HepG2 (cell line): ENCODE data around the gene WDR6. TPM values are rescaled to one million over a fixed set of nuclear protein-coding genes. Genes with fewer than 3 reads are reported as not detected.
A peak's percentile ranks its signal among the peaks of the same experiment; 100 is the strongest.

Experiments
- CHCHD3 ChIP-seq: sonication (generic); formaldehyde crosslinking; IDR thresholded peaks from 2 replicates; pipeline ENCODE4 v1.8.0; 2022; ENCODE audit warnings: mild to moderate bottlenecking, missing genetic modification reagents, moderate library complexity
- CREM ChIP-seq, 2 experiments: sonication (generic) in 1 of 2; formaldehyde crosslinking in 1 of 2; IDR thresholded peaks; 2 replicates each; pipeline versions ENCODE4 v1.4.0 to v1.6.1; 2016 to 2020; ENCODE audit warnings: antibody characterized with exemption in 1 of 2, mild to moderate bottlenecking in 1 of 2, missing genetic modification reagents in 1 of 2
- GPN1 ChIP-seq: sonication (generic); formaldehyde crosslinking; IDR thresholded peaks from 2 replicates; pipeline ENCODE4 v1.5.1; 2020; ENCODE audit warnings: missing genetic modification reagents, borderline replicate concordance
- KLF9 ChIP-seq: IDR thresholded peaks from 2 replicates; pipeline ENCODE4 v1.6.1; 2016; ENCODE audit warnings: low read depth
- NBN ChIP-seq: fragments of 450-650 bp; conservative IDR thresholded peaks from 2 replicates; pipeline ENCODE4 v1.6.1; 2017
- RAD51 ChIP-seq: fragments of 450-650 bp; IDR thresholded peaks from 2 replicates; pipeline ENCODE4 v1.6.1; 2016; ENCODE audit warnings: borderline replicate concordance
- SIN3B ChIP-seq: fragments of 150-350 bp; IDR thresholded peaks from 2 replicates; pipeline ENCODE4 v1.6.1; 2014; ENCODE audit warnings: low read length
- ZNF670 ChIP-seq: sonication (generic); formaldehyde crosslinking; IDR thresholded peaks from 2 replicates; pipeline ENCODE4 v1.8.0; 2022; ENCODE audit warnings: mild to moderate bottlenecking, missing genetic modification reagents, borderline replicate concordance
- polyA plus RNA-seq, 8 experiments: library from polyadenylated mRNA; depleted of rRNA in 3 of 8; stranded (reverse) in 7 of 8; unstranded in 1 of 8; fragments of >200 nt; fragmentation: Illumina TruSeq in 4 of 8; extraction: Trizol in 4 of 8; gene quantifications; 2 replicates each; pipeline versions ENCODE4 v1.2.1 to v1.2.3, GENCODE V29; 2011 to 2016; ENCODE audit warnings: low read depth in 4 of 8, missing spikeins in 1 of 8, mixed read lengths in 1 of 8; ENCODE audit not compliant: insufficient read depth in 1 of 8
- total RNA-seq, 5 experiments: library from RNA; depleted of rRNA; stranded (reverse); fragments of >200 nt; fragmentation: Illumina TruSeq; extraction: Trizol; gene quantifications; 2 replicates each; pipeline ENCODE4 v1.2.3, GENCODE V29; 2016; ENCODE audit warnings: low read depth in 1 of 5
- TF ChIP-seq, protein P1 (sequence below): sonication (generic); formaldehyde crosslinking; conservative IDR thresholded peaks from 2 replicates; pipeline ENCODE4 v1.4.0; 2020; ENCODE audit warnings: missing genetic modification reagents
- TF ChIP-seq, protein P2 (sequence below), 2 experiments: IDR thresholded peaks; 2 replicates each; pipeline ENCODE4 v1.6.1; 2011 to 2012; ENCODE audit warnings: low read length in 2 of 2, borderline replicate concordance in 1 of 2, low read depth in 1 of 2, mild to moderate bottlenecking in 1 of 2, moderate library complexity in 1 of 2
- TF ChIP-seq, protein P3 (sequence below): sonication (generic); formaldehyde crosslinking; IDR thresholded peaks from 2 replicates; pipeline ENCODE4 v1.4.0; 2020; ENCODE audit warnings: missing genetic modification reagents
- TF ChIP-seq, protein P4 (sequence below): sonication (generic); formaldehyde crosslinking; IDR thresholded peaks from 2 replicates; pipeline ENCODE4 v1.5.1; 2020; ENCODE audit warnings: missing genetic modification reagents, mild to moderate bottlenecking, borderline replicate concordance
- TF ChIP-seq, protein P5 (sequence below): sonication (generic); formaldehyde crosslinking; conservative IDR thresholded peaks from 2 replicates; pipeline ENCODE4 v1.8.0; 2022; ENCODE audit warnings: missing genetic modification reagents
- TF ChIP-seq, protein P6 (sequence below): sonication (generic); formaldehyde crosslinking; IDR thresholded peaks from 2 replicates; pipeline ENCODE4 v1.4.0; 2020; ENCODE audit warnings: mild to moderate bottlenecking, missing genetic modification reagents
- TF ChIP-seq, protein P7 (sequence below): sonication (generic); formaldehyde crosslinking; conservative IDR thresholded peaks from 2 replicates; pipeline ENCODE4 v1.8.1; 2023; ENCODE audit warnings: missing genetic modification reagents

The WDR6 gene
- total and polyA plus RNA-seq, 2 of the 13 experiments (the other 11 are each of a cell fraction or from before 2014, with no cell fraction given): 73.4 to 139 TPM

DNA sequence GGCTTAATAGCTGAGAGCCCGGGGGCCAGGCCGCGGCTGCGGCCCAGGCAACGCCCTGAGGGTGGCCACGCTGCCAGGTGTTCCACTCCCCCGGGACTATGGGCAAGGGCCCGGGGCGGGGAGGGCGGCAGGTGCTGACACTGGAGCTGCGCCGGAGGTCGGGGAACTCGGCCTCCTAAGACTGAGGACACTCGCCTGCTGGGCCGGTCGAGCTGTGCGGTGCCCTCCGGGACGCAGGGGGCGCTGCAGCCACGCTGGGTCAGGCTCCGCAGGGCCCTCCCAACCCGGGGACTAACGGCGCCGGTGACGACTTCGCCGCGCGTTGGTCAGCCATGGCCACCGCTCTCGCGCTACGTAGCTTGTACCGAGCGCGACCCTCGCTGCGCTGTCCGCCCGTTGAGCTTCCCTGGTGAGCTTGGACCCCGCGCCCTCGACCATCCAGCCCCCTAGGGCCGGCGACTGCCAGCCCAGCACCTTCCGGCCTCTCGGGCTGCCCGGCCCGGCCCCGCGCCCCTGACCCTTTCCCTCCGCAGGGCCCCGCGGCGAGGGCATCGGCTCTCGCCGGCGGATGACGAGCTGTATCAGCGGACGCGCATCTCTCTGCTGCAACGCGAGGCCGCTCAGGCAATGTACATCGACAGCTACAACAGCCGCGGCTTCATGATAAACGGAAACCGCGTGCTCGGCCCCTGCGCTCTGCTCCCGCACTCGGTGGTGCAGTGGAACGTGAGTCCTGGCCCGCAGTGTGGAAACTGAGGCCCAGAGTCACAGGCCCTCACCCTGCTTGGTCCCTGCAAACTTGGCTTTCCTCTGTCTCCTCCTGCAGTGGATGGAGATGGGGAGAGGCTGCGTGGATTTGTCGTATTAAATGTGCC is 14.9 kb downstream of the WDR6 start, which contains the start of gene NDUFAF3 (continued):
- TF ChIP-seq, protein P1, sequence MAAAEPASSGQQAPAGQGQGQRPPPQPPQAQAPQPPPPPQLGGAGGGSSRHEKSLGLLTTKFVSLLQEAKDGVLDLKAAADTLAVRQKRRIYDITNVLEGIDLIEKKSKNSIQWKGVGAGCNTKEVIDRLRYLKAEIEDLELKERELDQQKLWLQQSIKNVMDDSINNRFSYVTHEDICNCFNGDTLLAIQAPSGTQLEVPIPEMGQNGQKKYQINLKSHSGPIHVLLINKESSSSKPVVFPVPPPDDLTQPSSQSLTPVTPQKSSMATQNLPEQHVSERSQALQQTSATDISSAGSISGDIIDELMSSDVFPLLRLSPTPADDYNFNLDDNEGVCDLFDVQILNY: peak; percentile 46; the same call in 1 of the 2 replicates
- TF ChIP-seq, protein P2, sequence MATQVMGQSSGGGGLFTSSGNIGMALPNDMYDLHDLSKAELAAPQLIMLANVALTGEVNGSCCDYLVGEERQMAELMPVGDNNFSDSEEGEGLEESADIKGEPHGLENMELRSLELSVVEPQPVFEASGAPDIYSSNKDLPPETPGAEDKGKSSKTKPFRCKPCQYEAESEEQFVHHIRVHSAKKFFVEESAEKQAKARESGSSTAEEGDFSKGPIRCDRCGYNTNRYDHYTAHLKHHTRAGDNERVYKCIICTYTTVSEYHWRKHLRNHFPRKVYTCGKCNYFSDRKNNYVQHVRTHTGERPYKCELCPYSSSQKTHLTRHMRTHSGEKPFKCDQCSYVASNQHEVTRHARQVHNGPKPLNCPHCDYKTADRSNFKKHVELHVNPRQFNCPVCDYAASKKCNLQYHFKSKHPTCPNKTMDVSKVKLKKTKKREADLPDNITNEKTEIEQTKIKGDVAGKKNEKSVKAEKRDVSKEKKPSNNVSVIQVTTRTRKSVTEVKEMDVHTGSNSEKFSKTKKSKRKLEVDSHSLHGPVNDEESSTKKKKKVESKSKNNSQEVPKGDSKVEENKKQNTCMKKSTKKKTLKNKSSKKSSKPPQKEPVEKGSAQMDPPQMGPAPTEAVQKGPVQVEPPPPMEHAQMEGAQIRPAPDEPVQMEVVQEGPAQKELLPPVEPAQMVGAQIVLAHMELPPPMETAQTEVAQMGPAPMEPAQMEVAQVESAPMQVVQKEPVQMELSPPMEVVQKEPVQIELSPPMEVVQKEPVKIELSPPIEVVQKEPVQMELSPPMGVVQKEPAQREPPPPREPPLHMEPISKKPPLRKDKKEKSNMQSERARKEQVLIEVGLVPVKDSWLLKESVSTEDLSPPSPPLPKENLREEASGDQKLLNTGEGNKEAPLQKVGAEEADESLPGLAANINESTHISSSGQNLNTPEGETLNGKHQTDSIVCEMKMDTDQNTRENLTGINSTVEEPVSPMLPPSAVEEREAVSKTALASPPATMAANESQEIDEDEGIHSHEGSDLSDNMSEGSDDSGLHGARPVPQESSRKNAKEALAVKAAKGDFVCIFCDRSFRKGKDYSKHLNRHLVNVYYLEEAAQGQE (IDR thresholded peaks at IDR 0.05; ENCODE audit: borderline replicate concordance in 1 of 2, low read depth in 1 of 2, low read length in 2 of 2): peak in 1 of 2 experiments; percentile 59; a peak in 1 of 4 replicates
- TF ChIP-seq CHCHD3 (no peak), RAD51 (no peak), CREM (IDR thresholded peaks at IDR 0.05) (no peak; the same call in 1 of the 2 replicates), CREM (CRISPR knock-in tag; IDR thresholded peaks at IDR 0.05) (no peak), KLF9 (CRISPR knock-in tag) (no peak), ZNF670 (CRISPR knock-in tag) (0 out of 2 replicates have a peak, but pooled peaks have one; percentile 84), GPN1 (CRISPR knock-in tag) (0 out of 2 replicates have a peak, but pooled peaks have one; percentile 19), SIN3B (peak; percentile 39; the same call in 1 of the 2 replicates), NBN (no peak)
- TF ChIP-seq, protein P3, sequence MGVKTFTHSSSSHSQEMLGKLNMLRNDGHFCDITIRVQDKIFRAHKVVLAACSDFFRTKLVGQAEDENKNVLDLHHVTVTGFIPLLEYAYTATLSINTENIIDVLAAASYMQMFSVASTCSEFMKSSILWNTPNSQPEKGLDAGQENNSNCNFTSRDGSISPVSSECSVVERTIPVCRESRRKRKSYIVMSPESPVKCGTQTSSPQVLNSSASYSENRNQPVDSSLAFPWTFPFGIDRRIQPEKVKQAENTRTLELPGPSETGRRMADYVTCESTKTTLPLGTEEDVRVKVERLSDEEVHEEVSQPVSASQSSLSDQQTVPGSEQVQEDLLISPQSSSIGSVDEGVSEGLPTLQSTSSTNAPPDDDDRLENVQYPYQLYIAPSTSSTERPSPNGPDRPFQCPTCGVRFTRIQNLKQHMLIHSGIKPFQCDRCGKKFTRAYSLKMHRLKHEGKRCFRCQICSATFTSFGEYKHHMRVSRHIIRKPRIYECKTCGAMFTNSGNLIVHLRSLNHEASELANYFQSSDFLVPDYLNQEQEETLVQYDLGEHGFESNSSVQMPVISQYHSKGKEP (CRISPR knock-in tag): no peak
- TF ChIP-seq, protein P4, sequence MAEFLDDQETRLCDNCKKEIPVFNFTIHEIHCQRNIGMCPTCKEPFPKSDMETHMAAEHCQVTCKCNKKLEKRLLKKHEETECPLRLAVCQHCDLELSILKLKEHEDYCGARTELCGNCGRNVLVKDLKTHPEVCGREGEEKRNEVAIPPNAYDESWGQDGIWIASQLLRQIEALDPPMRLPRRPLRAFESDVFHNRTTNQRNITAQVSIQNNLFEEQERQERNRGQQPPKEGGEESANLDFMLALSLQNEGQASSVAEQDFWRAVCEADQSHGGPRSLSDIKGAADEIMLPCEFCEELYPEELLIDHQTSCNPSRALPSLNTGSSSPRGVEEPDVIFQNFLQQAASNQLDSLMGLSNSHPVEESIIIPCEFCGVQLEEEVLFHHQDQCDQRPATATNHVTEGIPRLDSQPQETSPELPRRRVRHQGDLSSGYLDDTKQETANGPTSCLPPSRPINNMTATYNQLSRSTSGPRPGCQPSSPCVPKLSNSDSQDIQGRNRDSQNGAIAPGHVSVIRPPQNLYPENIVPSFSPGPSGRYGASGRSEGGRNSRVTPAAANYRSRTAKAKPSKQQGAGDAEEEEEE (CRISPR knock-in tag): no peak
- TF ChIP-seq, protein P5, sequence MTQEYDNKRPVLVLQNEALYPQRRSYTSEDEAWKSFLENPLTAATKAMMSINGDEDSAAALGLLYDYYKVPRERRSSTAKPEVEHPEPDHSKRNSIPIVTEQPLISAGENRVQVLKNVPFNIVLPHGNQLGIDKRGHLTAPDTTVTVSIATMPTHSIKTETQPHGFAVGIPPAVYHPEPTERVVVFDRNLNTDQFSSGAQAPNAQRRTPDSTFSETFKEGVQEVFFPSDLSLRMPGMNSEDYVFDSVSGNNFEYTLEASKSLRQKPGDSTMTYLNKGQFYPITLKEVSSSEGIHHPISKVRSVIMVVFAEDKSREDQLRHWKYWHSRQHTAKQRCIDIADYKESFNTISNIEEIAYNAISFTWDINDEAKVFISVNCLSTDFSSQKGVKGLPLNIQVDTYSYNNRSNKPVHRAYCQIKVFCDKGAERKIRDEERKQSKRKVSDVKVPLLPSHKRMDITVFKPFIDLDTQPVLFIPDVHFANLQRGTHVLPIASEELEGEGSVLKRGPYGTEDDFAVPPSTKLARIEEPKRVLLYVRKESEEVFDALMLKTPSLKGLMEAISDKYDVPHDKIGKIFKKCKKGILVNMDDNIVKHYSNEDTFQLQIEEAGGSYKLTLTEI (CRISPR knock-in tag): no peak
- TF ChIP-seq, protein P6, sequence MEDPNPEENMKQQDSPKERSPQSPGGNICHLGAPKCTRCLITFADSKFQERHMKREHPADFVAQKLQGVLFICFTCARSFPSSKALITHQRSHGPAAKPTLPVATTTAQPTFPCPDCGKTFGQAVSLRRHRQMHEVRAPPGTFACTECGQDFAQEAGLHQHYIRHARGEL (CRISPR knock-in tag): peak; percentile 87
- TF ChIP-seq, protein P7, sequence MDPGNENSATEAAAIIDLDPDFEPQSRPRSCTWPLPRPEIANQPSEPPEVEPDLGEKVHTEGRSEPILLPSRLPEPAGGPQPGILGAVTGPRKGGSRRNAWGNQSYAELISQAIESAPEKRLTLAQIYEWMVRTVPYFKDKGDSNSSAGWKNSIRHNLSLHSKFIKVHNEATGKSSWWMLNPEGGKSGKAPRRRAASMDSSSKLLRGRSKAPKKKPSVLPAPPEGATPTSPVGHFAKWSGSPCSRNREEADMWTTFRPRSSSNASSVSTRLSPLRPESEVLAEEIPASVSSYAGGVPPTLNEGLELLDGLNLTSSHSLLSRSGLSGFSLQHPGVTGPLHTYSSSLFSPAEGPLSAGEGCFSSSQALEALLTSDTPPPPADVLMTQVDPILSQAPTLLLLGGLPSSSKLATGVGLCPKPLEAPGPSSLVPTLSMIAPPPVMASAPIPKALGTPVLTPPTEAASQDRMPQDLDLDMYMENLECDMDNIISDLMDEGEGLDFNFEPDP: no peak
